ENCODE results near the gene C1QTNF4. TPM values are rescaled to one million over a fixed set of nuclear protein-coding genes. Genes with fewer than 3 reads are reported as not detected.

Gene C1QTNF4
- total RNA-seq, result 18.5 TPM

DNA sequence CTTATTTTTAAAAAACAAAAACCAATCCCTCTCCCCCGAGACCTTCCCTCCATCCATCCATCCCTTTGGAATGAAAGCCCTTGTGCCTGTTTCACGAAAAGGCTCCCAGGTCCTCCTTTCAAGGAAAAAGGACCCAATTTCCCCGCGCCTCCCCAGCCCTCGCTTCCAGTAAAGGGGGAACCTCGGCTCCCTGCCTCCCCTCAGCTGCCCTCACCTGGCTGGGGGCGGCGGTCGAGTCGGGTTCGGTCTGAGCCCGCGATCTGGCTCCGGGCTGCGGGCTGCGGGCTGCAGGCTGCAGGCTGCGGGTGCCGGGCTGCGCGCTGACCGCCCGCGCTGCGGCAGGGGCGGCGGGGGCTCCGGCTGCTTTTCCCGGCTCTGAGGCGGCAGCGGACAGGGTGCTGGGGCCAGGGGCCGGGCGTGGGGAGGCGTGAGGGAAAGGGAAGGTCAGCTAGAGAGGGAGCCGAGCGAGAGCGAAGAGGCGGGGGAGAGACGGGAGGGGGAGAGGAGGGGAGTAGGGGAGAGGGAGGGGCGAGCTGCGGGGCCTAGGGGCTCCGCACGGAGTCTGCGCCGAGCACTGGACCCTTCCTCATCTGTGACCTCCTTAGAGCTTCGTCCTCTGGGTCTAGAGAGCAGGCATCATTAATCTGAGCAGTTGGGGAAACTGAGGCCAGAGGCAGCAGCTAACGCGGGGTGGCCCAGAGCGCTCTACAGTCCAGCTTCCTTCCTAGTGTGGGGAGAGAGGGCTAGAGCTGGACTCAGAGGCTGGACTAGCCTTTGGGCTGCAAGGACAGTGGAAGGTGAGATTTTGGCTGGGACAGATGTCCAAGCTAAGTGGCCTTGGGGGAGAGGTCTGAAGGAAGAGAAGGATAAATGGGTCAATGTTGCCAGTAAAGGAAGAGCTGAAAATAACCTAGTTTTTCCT is at the start of gene C1QTNF4:
Gene C1QTNF4 (minus strand): TSS at position 478 of the 922 bp plus-strand sequence. CDS start 3,601 bp downstream, outside the sequence.

DNA sequence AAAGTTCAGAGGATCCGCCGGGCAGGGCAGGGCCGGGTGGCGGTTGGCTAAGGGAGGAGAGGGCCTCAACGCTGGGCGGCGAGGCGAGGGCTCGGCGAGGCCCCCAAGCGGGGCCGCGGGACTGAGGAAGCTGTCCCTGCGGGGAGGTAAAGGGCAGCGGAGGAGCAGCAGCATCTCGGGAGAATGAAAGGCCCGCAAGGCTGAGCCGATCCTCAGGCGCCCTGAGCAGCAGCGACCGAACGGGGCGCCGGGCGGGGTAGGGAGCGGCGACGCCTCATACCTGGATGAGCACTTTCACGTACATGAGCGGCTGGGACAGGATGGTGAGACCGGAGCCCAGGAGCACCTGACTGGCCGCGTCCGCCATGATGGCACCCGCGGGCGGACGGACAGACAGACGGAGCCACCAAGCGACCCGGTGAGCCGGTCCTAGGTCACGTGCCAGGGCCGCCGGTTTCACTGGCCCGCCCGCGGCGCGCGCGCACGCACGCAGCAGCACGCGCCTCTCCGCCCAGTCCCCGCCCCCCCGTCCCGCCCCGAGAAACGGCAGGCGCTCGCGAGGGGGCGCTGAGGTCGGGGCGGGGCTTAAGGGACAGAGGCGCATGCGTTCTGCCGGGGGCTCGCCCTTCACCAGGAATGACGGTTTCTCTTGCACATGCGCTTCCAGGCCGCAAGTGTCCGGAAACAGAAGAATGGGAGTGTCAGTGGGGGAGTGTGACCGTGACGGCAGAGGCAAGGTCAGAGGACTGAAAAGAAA is 48.1 kb upstream of the C1QTNF4 start, which contains the start of gene MTCH2:
Gene MTCH2 (minus strand): TSS at position 461 of the 757 bp plus-strand sequence. CDS start 94 bp downstream, at position 367.

DNA sequence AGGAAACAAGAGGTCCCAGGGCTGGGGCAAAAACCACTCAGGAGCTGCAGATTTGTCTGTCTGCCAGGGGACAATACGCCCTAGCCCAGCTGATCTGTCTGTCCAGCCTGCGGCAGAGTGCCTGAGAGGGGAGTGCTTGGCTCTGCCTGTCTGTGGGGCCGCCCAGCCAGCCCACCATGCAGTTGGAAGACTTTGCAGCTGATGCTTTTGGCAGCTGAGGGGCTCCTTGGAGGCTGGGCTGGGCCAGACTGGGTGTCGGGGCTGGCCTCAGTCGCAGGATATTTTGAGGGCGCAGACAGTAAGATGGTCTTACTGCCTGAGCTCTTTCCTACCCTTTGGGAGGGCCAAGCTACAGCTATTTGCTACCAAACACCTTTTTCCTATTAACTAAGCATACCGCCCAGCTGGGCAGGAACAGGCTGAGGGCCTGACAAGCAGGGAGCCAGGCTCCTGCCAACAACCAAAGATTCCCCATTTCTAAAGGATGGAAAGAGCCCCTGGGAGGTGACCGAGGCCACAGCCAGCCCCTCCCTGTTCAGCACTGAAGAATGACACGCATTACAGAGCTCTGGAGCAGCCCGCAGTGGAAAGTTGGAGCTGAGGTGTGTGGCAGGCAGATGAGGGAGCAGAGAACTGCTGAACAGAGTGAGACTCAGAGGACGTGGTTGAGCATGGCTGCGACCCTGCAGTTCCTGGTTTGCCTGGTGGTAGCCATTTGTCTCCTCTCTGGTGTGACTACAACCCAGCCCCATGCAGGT is 7.9 kb downstream of the C1QTNF4 start, which contains the start of gene FAM180B:
Gene FAM180B (plus strand): TSS at position 581 of the 758 bp plus-strand sequence. CDS start 91 bp downstream, at position 672.

DNA sequence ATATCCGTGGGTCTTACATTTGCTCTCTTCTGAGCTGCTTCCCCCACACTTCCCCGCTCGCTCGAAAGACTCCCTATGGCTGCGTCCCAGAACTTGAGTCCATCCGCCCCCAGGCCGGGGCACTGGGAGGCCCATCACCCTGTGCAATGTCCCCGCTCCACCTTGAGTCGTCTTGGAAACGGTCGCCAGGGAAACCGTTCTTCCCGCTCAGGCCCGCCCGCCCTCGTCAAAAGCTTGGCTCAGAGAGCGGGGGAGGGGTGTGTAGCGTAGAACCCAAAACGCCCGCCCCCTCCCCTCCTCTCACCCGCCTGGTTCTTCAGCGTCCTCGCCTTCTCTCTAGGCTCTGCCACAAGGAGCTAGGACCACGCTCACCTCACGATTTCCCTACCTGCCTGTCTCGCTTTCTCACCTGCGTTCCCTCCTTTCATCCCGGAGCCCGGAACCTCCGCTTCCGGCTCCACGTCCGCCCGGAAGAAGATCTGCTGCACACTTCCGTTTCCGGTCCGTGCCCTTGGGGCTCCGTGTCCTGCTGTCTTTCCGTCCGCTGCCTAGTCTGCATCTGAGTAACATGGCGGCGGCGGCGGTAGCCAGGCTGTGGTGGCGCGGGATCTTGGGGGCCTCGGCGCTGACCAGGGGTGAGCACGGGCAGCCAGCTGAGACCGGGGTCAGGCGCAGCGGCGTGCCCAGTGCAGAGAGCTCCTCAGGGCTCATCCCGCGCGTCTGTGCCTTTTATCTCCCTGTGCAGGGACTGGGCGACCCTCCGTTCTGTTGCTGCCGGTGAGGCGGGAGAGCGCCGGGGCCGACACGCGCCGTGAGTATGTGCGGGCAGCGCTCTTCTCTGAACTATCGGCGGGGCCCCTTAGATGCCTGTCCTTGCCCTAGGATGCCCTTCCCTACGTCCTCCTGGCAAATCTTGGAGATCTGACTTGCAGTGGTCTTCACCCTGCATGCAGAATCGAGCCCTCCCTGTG is 15.4 kb downstream of the C1QTNF4 start, which contains the start of the genes KBTBD4 and NDUFS3:
Gene KBTBD4 (minus strand): TSS at position 447 of the 971 bp plus-strand sequence. CDS start 19 bp downstream, at position 428.
Gene NDUFS3 (plus strand): TSS at position 551 of the 971 bp plus-strand sequence. CDS start 18 bp downstream, at position 569.

DNA sequence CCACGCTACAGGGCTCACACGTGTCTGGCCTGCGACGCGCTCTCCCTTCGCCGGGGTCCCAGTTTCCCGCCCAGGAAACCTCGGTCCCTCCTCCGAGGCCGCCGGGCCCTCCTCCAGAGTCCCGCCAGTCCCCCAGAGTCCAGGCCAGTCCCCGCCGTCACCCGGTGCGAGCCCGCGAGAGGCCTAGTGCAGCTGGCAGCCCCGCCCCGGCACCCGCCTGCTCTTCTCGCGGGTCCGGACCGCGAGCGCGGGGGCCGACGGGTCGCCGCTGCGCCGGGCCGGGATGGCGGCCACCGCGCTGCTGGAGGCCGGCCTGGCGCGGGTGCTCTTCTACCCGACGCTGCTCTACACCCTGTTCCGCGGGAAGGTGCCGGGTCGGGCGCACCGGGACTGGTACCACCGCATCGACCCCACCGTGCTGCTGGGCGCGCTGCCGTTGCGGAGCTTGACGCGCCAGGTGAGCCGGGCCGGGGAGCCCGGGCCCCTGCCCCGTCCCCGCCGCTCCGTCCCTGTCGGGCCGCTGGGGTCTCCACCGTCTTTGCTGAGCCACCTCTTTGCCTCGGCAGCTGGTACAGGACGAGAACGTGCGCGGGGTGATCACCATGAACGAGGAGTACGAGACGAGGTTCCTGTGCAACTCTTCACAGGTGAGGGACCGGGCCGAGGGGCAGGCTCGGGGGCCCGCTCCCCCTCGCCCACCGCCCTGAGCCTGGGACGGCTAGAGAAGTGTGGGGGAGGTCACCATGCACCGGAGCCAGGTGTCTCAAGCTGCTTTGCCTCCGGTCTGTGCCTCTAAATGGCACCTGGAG is 28.7 kb downstream of the C1QTNF4 start, which contains the start of gene PTPMT1:
Gene PTPMT1 (plus strand): TSS at position 260 of the 809 bp plus-strand sequence. CDS start 24 bp downstream, at position 284.

DNA sequence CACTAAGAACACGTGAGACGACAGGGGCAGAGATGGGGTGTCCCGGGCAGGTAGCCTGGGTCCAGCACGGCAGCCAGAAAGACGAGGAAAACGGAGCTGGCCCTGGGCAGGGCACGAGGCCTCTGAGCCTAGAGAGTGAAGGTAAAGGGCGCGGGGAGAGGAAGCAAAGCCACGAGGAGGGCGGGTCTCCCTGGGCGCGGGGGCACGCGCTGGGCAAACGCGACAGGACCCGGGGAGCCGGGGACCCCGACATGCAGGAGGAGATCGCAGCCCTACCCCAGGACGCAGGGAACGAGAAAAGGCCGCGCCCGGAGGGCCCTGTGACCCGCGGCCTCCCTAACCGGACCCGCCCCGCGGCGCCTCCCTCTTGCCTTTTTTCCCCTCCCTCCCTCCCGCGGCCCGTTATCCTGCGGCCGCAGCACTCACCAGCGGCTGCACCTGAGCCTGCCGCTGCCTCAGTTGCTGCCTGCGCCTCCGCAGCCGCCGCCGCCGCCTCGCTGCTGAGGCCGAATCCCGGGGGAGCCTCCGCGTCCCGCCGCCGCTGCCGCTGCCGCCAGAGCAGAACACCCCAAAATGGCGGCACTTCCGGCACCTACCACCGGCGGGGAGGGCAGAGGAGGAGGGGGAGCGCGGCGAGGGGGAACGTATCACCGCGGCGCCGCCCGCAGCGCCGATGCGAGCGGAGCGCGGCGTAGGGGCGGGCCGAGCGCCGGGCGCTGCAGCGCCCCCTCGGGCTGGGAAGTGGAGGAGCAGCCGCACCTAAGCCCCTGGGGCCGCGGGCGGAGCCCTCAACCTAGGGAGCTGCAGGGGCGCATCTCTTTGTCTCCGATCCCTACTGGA is 41.4 kb downstream of the C1QTNF4 start, which contains the start of gene CELF1:
Gene CELF1 (minus strand): TSS at position 567 of the 840 bp plus-strand sequence. CDS start 53,609 bp downstream, outside the sequence.

Other genes starting within 250 kb of the C1QTNF4 start
- gene MYBPC3, start 241.7 kb downstream of the C1QTNF4 start, total RNA-seq, result 0.11 TPM
- 5.4 TPM for gene SPI1, start 215.9 kb downstream of the C1QTNF4 start, total RNA-seq
- gene SLC39A13, start 185.8 kb downstream of the C1QTNF4 start, total RNA-seq, result 52.1 TPM
- 116 TPM for gene PSMC3, start 168.0 kb downstream of the C1QTNF4 start, total RNA-seq
- gene RAPSN, start 145.3 kb downstream of the C1QTNF4 start, total RNA-seq, result 8.1 TPM
- 227 TPM for gene CELF1, start 41.3 kb downstream of the C1QTNF4 start, total RNA-seq
- gene PTPMT1, start 28.8 kb downstream of the C1QTNF4 start, total RNA-seq, result 87.0 TPM
- gene KBTBD4, start 15.4 kb downstream of the C1QTNF4 start, total RNA-seq, result 31.8 TPM
- 62.6 TPM for gene NDUFS3, start 15.3 kb downstream of the C1QTNF4 start, total RNA-seq
- gene FAM180B, start 7.7 kb downstream of the C1QTNF4 start, total RNA-seq, result 1.2 TPM
- gene MTCH2, start 48.1 kb upstream of the C1QTNF4 start, total RNA-seq, result 48.7 TPM
- 4.2 TPM for gene AGBL2, start 121.0 kb upstream of the C1QTNF4 start, total RNA-seq
- 211 TPM for gene FNBP4, start 172.9 kb upstream of the C1QTNF4 start, total RNA-seq

All from camera-type eye (tissue), 1 donor.